GM12878 (cell line): ENCODE data around the gene DPY19L1. TPM values are rescaled to one million over a fixed set of nuclear protein-coding genes. Genes with fewer than 3 reads are reported as not detected.

Experiments used
- ATAC-seq: fragments of 200-7000 bp; cut with Tn5 transposase; 3 replicates; pipeline ENCODE4 v1.9.1; 2020; ENCODE audit warnings: mild to moderate bottlenecking, moderate library complexity
- BruUV-seq: library from RNA; stranded (reverse); fragments of 400-500 nt; replicated peaks from 2 replicates; lab custom pipeline; 2021; lab: Mats Ljungman, UMichigan
- CTCF ChIA-PET: fragments of 300-600 bp; sonication (Branson Sonifier 250); formaldehyde crosslinking; extraction: SDS; loops from one replicate; lab custom pipeline; 2021; ENCODE audit warnings: inconsistent platforms; lab: Yijun Ruan, JAX
- POLR2A ChIA-PET: fragments of 350-600 bp; formaldehyde crosslinking; extraction: SDS; loops from one replicate; lab custom pipeline; 2021; ENCODE audit warnings: inconsistent platforms; lab: Charles Lee
- RAD21 ChIA-PET: fragments of 300-600 bp; sonication (Branson Sonifier 250); formaldehyde crosslinking; loops from one replicate; lab custom pipeline; 2023; ENCODE audit warnings: antibody characterized with exemption; ENCODE audit not compliant: unreplicated experiment; lab: Charles Lee
- SMC1A ChIA-PET: fragments of 300-600 bp; sonication (Branson Sonifier 250); formaldehyde crosslinking; loops from one replicate; lab custom pipeline; 2023; ENCODE audit not compliant: unreplicated experiment, uncharacterized antibody; lab: Charles Lee
- DNase-seq: peaks from one replicate; pipeline ENCODE4 v3.0.0-alpha.2; 2011; ENCODE audit warnings: low read depth, low spot score
- FAIRE-seq: peaks from 3 replicates; lab custom pipeline; 2011; peaks lifted over from hg19 to GRCh38; lab: Jason Lieb, UNC
- H2AFZ ChIP-seq: 2 replicates; pipeline ENCODE4 v1.6.0; 2011; ENCODE audit warnings: low read depth, low read length, control low read depth; ENCODE audit not compliant: control insufficient read depth
- H3K27ac ChIP-seq: 2 replicates; pipeline ENCODE4 v1.5.1; 2011; ENCODE audit warnings: control low read depth; ENCODE audit not compliant: control insufficient read depth, insufficient read depth
- H3K27me3 ChIP-seq, 2 experiments: replicated peaks in 1 of 2; 2 replicates each; pipeline versions ENCODE4 v1.6.0 to v1.6.1; 2011; ENCODE audit warnings: low read length in 1 of 2; ENCODE audit not compliant: control insufficient read depth in 2 of 2, insufficient read depth in 2 of 2
- H3K36me3 ChIP-seq, 2 experiments: 2 replicates each; pipeline ENCODE4 v1.5.1; 2011; ENCODE audit warnings: low read length in 1 of 2; ENCODE audit not compliant: control insufficient read depth in 2 of 2, insufficient read depth in 2 of 2
- H3K4me1 ChIP-seq: 2 replicates; pipeline ENCODE4 v1.6.1; 2011; ENCODE audit warnings: mild to moderate bottlenecking, low read length, moderate library complexity, mixed read lengths; ENCODE audit not compliant: control insufficient read depth, insufficient read depth
- H3K4me2 ChIP-seq: 2 replicates; pipeline ENCODE4 v1.6.0; 2011; ENCODE audit warnings: control low read depth; ENCODE audit not compliant: control insufficient read depth, insufficient read depth
- H3K4me3 ChIP-seq: fragments of 200-600 bp; sonication (generic); 2 replicates; pipeline ENCODE4 v1.5.1; 2016
- H3K79me2 ChIP-seq: 2 replicates; pipeline ENCODE4 v1.6.0; 2011; ENCODE audit warnings: low read length; ENCODE audit not compliant: control insufficient read depth, insufficient read depth
- H3K9ac ChIP-seq: 2 replicates; pipeline ENCODE4 v1.8.0; 2011; ENCODE audit warnings: low read length, control low read depth, mixed read lengths; ENCODE audit not compliant: control insufficient read depth, insufficient read depth
- H3K9me3 ChIP-seq: replicated peaks from 3 replicates; pipeline ENCODE4 v1.5.1; 2011; ENCODE audit warnings: mild to moderate bottlenecking, low read length; ENCODE audit not compliant: control insufficient read depth, insufficient read depth
- H4K20me1 ChIP-seq: 2 replicates; pipeline ENCODE4 v1.6.0; 2011; ENCODE audit not compliant: control insufficient read depth, insufficient read depth
- BHLHE40 ChIP-seq, 2 experiments: fragments of 450-650 bp in 1 of 2; IDR thresholded peaks; 2 replicates each; pipeline ENCODE4 v1.6.1; 2011 to 2017; ENCODE audit warnings: low read depth in 2 of 2, borderline replicate concordance in 1 of 2, improper control_type of control experiment in 1 of 2, low read length in 1 of 2, mild to moderate bottlenecking in 1 of 2
- CBFB ChIP-seq: IDR thresholded peaks from 2 replicates; pipeline ENCODE4 v1.6.1; 2016; ENCODE audit warnings: antibody characterized with exemption, low read depth
- CBX3 ChIP-seq: fragments of 200-600 bp; sonication (generic); IDR thresholded peaks from 2 replicates; pipeline ENCODE4 v1.6.1; 2016; ENCODE audit warnings: low read depth, borderline replicate concordance
- CEBPB ChIP-seq, 2 experiments: fragments of 150-350 bp in 1 of 2; IDR thresholded peaks; 2 replicates each; pipeline ENCODE4 v1.6.1; 2012 to 2014; ENCODE audit warnings: low read depth in 2 of 2, low read length in 2 of 2, borderline replicate concordance in 1 of 2, inconsistent platforms in 1 of 2
- CHD1 ChIP-seq: IDR thresholded peaks from 2 replicates; pipeline ENCODE4 v1.6.1; 2012; ENCODE audit warnings: low read depth, low read length, improper control_type of control experiment
- EGR1 ChIP-seq, 2 experiments: IDR thresholded peaks; 1 replicate in 1 of 2; 2 replicates in 1 of 2; pipeline ENCODE4 v1.6.1; 2011 to 2012; ENCODE audit warnings: low read depth in 2 of 2, low read length in 2 of 2, borderline replicate concordance in 1 of 2, mild to moderate bottlenecking in 1 of 2, moderate library complexity in 1 of 2
- ETV6 ChIP-seq, 2 experiments: fragments of 450-650 bp in 1 of 2; IDR thresholded peaks in 1 of 2; conservative IDR thresholded peaks in 1 of 2; 2 replicates each; pipeline ENCODE4 v1.6.1; 2014; ENCODE audit warnings: antibody characterized with exemption in 1 of 2, borderline replicate concordance in 1 of 2, low read depth in 1 of 2, mild to moderate bottlenecking in 1 of 2, moderate library complexity in 1 of 2
- FOXM1 ChIP-seq: IDR thresholded peaks from 2 replicates; pipeline ENCODE4 v1.6.1; 2012; ENCODE audit warnings: low read depth, mild to moderate bottlenecking, inconsistent platforms, low read length, moderate library complexity
- GABPA ChIP-seq: IDR thresholded peaks from 2 replicates; pipeline ENCODE4 v1.6.1; 2014; ENCODE audit warnings: antibody characterized with exemption, low read depth, mild to moderate bottlenecking, inconsistent platforms
- MXI1 ChIP-seq: fragments of 150-350 bp; IDR thresholded peaks from 2 replicates; pipeline ENCODE4 v1.6.1; 2011; ENCODE audit warnings: low read depth, mild to moderate bottlenecking, inconsistent platforms, low read length, improper control_type of control experiment
- NRF1 ChIP-seq: conservative IDR thresholded peaks from 2 replicates; pipeline ENCODE4 v1.6.1; 2011; ENCODE audit warnings: mild to moderate bottlenecking, low read depth, low read length, improper control_type of control experiment
- PAX8 ChIP-seq: fragments of 450-650 bp; IDR thresholded peaks from 2 replicates; pipeline ENCODE4 v1.6.1; 2017; ENCODE audit warnings: mild to moderate bottlenecking, moderate library complexity
- PBX3 ChIP-seq: IDR thresholded peaks from 2 replicates; pipeline ENCODE4 v1.6.1; 2011; ENCODE audit warnings: mild to moderate bottlenecking, low read depth, low read length, moderate library complexity; ENCODE audit not compliant: insufficient replicate concordance
- POLR2AphosphoS2 ChIP-seq: IDR thresholded peaks from 2 replicates; pipeline ENCODE4 v1.6.1; 2011; ENCODE audit warnings: low read depth, mild to moderate bottlenecking, low read length, improper control_type of control experiment, moderate library complexity
- SMAD5 ChIP-seq: IDR thresholded peaks from 2 replicates; pipeline ENCODE4 v1.6.1; 2016; ENCODE audit warnings: antibody characterized with exemption, low read depth
- STAT3 ChIP-seq: IDR thresholded peaks from 2 replicates; pipeline ENCODE4 v1.6.1; 2011; ENCODE audit warnings: low read depth, low read length, improper control_type of control experiment
- ZNF207 ChIP-seq: fragments of 450-650 bp; IDR thresholded peaks from 2 replicates; pipeline ENCODE4 v1.6.1; 2014; ENCODE audit warnings: antibody characterized with exemption, mild to moderate bottlenecking, borderline replicate concordance
- ZNF622 ChIP-seq: fragments of 450-650 bp; IDR thresholded peaks from 2 replicates; pipeline ENCODE4 v1.6.1; 2017; ENCODE audit warnings: mild to moderate bottlenecking, inconsistent platforms
- WGBS: methylation state at CpG from one replicate; pipeline ENCODE4 v1.1.6; 2016; ENCODE audit warnings: low lambda C conversion rate; ENCODE audit not compliant: insufficient replicate concordance, insufficient coverage; ENCODE audit errors: missing lambda C conversion rate; 5-methylcytosine and 5-hydroxymethylcytosine counted together
- in situ Hi-C: fragments of 300-500 bp; cut with MboI; formaldehyde crosslinking; loops from 9 replicates; pipeline ENCODE4 v1.14.3; 2018; ENCODE audit warnings: mixed read lengths
- intact Hi-C: fragments of 100-400 bp; cut with micrococcal nuclease; formaldehyde crosslinking; loops from one replicate; pipeline ENCODE4 v1.14.2; 2022; ENCODE audit not compliant: unreplicated experiment
- polyA plus RNA-seq, 11 experiments: library from polyadenylated mRNA; depleted of rRNA in 4 of 11; unstranded in 6 of 11; stranded (reverse) in 5 of 11; fragments of >200 nt; fragmentation: Nextera tagmentation in 4 of 11; fragmentation: Illumina TruSeq in 1 of 11; extraction: Ambion mirVana in 4 of 11; extraction: Trizol in 1 of 11; gene quantifications; 1 replicate in 1 of 11; 2 replicates in 10 of 11; pipeline versions ENCODE4 v1.2.1 to v1.2.3, GENCODE V29; 2011 to 2016; ENCODE audit warnings: inconsistent platforms in 2 of 11, missing spikeins in 2 of 11, low read depth in 1 of 11
- total RNA-seq, 4 experiments: library from RNA; depleted of rRNA in 3 of 4; stranded (reverse); fragments of >200 nt in 3 of 4; fragmentation: Illumina TruSeq in 1 of 4; extraction: Trizol in 1 of 4; gene quantifications; 2 replicates each; pipeline versions ENCODE4 v1.2.1 to v1.2.3, GENCODE V29; 2013 to 2021

Gene DPY19L1
- total and polyA plus RNA-seq, 10 of the 15 experiments (the other 5 are each of a cell fraction or from before 2014, with no cell fraction given) = 0.47 to 35.4 (median 3.8) TPM

DNA sequence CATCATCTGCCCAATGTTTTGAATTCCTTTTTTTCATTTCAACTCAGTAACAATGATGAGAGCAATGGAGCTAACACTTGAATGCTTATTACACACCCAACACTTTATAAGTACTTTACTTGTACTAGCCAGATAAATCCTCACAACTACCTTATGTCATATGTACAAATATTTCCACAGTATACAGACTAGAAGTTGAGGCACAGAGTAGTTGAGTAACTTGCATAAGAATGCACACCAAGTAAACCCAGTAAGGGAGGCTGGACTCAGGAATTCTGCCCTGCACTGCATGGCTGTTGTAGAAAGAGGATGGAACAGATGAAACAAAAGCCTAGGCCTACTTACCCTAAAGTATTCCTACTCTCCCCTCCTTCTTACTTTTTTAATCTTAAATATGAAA lies 15.8 kb downstream of the DPY19L1 start:
- Histone ChIP-seq H3K79me2 (no peaks in the 10 kb centered on the region), H2AFZ (no peak overlapping the region), H3K4me2 (no peak overlapping the region), H3K9ac (no peak overlapping the region), H4K20me1 (no peaks in the 10 kb centered on the region), H3K4me1 (no peaks in the 10 kb centered on the region), H3K27ac (no peak overlapping the region), H3K27me3 (no peaks in the 10 kb centered on the region), H3K4me3 (no peak overlapping the region), H3K36me3 (no peaks in the 10 kb centered on the region; a peak in 1 of 4 replicates), H3K9me3 (no peaks in the 10 kb centered on the region)
- in situ Hi-C loops = no loop called here
- ChIA-PET POLR2A (no interaction called here), RAD21 (interaction anchor here (1.0 kb wide), 1 partner anchor 289 kb away, joined by 3 read pairs; no protein-coding TSS in a partner anchor), SMC1A (interaction anchor here (0.8 kb wide), 1 partner anchor 16 kb away, joined by 5 read pairs; the partner anchor contains the start of gene DPY19L1), CTCF (interaction anchor here (1.6 kb wide), 1 partner anchor 93 kb away, joined by 3 read pairs; no protein-coding TSS in a partner anchor)
- no TSS peak for BruUV-seq
- ATAC-seq (no peak), DNase-seq (no peak), FAIRE-seq (no peak)
- TF ChIP-seq CHD1 (no peak), FOXM1 (no peak)
- intact Hi-C loops = no loop called here

DNA sequence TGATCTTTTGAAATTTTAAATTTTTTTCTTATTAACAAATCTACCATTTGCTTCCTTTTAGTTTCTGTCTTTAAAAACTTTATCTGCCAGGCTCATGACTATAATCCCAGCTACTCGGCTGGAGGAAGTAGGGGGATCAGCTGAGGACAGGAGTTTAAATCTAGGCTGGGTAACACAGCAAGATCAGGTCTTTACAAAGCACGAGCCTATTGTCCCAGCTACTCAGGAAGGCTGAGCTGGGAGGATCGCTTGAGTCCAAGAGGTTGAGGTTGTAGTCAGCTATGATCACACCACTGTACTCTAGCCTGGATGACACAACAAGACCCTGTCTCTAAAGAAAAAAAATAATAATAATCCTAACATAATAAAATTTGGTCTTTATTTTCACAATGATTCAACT lies 17.5 kb downstream of the DPY19L1 start:
- intact Hi-C loops = no loop called here
- no peaks in the 10 kb centered on the region for H3K4me1 ChIP-seq
- H3K36me3 ChIP-seq = no peaks in the 10 kb centered on the region; a peak in 1 of 4 replicates
- ATAC-seq (no peak), DNase-seq (no peak), FAIRE-seq (no peak)
- CTCF ChIA-PET = no interaction called here
- no TSS peak for BruUV-seq
- H3K79me2 ChIP-seq = no peaks in the 10 kb centered on the region
- H3K9me3 ChIP-seq = no peaks in the 10 kb centered on the region
- no peak overlapping the region for H3K9ac ChIP-seq
- H2AFZ ChIP-seq = no peak overlapping the region
- 34% methylated on average over 3 of the region's 3 CpGs for WGBS
- H4K20me1 ChIP-seq = no peaks in the 10 kb centered on the region
- in situ Hi-C loops = no loop called here
- SMC1A ChIA-PET = interaction anchor here (1.5 to 2.1 kb wide), 2 partner anchors 11 kb away, joined by 4 to 7 read pairs; no protein-coding TSS in a partner anchor
- POLR2A ChIA-PET = no interaction called here
- H3K27me3 ChIP-seq = no peaks in the 10 kb centered on the region
- no peak overlapping the region for H3K27ac ChIP-seq
- H3K4me2 ChIP-seq = no peak overlapping the region
- RAD21 ChIA-PET = no interaction called here
- H3K4me3 ChIP-seq = no peak overlapping the region
- TF ChIP-seq CEBPB (IDR thresholded peaks at IDR 0.05; ENCODE audit: borderline replicate concordance in 1 of 2, low read depth in 2 of 2, low read length in 2 of 2) = no peak
- no peak for TF ChIP-seq CBX3
- TF ChIP-seq POLR2AphosphoS2 = no peak
- no peak for TF ChIP-seq GABPA
- TF ChIP-seq CBFB = no peak
- TF ChIP-seq BHLHE40 (IDR thresholded peaks at IDR 0.05; ENCODE audit: borderline replicate concordance in 1 of 2, low read depth in 2 of 2, low read length in 1 of 2) = no peak
- TF ChIP-seq SMAD5 = no peak
- TF ChIP-seq EGR1 (IDR thresholded peaks at IDR 0.05; ENCODE audit: borderline replicate concordance in 1 of 2, low read depth in 2 of 2, low read length in 2 of 2) = no peak
- TF ChIP-seq STAT3 = no peak
- no peak for TF ChIP-seq PAX8
- no peak for TF ChIP-seq ZNF207
- TF ChIP-seq ZNF622 = no peak
- no peak for TF ChIP-seq NRF1
- no peak for TF ChIP-seq MXI1
- no peak for TF ChIP-seq PBX3
- TF ChIP-seq ETV6 (conservative IDR thresholded peaks at IDR 0.05 in 1 of 2, IDR thresholded peaks at IDR 0.05 in 1 of 2; ENCODE audit: borderline replicate concordance in 1 of 2, low read depth in 1 of 2) = no peak
